Mucosa of descending colon (tissue), 3 donors: ENCODE data around the gene ISG15. TPM values are rescaled to one million over a fixed set of nuclear protein-coding genes. Genes with fewer than 3 reads are reported as not detected.

Source experiments
- ATAC-seq: fragments of 200-7000 bp; cut with Tn5 transposase; one replicate; pipeline ENCODE4 v1.9.1; 2020; ENCODE audit warnings: mild to moderate bottlenecking, moderate library complexity
- DNase-seq, 3 donors: peaks; one replicate each; pipeline ENCODE4 v3.0.0-alpha.2; 2020
- H3K36me3 ChIP-seq: fragments of 200-600 bp; one replicate; pipeline ENCODE4 v1.8.0; 2021; ENCODE audit warnings: low read depth, mild to moderate bottlenecking
- H3K4me1 ChIP-seq: fragments of 200-600 bp; one replicate; pipeline ENCODE4 v1.8.0; 2021; ENCODE audit warnings: low read depth, mild to moderate bottlenecking
- H3K4me3 ChIP-seq: fragments of 200-600 bp; one replicate; pipeline ENCODE4 v1.8.0; 2021; ENCODE audit warnings: mild to moderate bottlenecking
- H3K9me3 ChIP-seq: fragments of 200-600 bp; one replicate; pipeline ENCODE4 v1.8.0; 2021; ENCODE audit warnings: mild to moderate bottlenecking
- intact Hi-C, 2 donors: fragments of 100-400 bp; cut with DNase I in 1 of 2; cut with micrococcal nuclease in 1 of 2; formaldehyde crosslinking; loops; one replicate each; pipeline versions ENCODE4 v1.11.0 to v1.11.1; 2022; cut with DNase I, micrococcal nuclease
- total RNA-seq, 3 donors: library from RNA; stranded (reverse); fragmentation: NEBNext Ultra II Directional in 2 of 3; extraction: Animal tissue kit (Norgen Biotek cat#: 25700) in 2 of 3; gene quantifications; one replicate each; pipeline versions ENCODE4 v1.2.1 to v1.2.4, GENCODE V29; 2021 to 2023
- TF ChIP-seq, protein P1 (sequence below): fragments of 200-600 bp; IDR thresholded peaks from one replicate; pipeline ENCODE4 v1.8.0; 2022; ENCODE audit warnings: antibody characterized with exemption, mild to moderate bottlenecking
- donor health status: DM: no; HTN: no; CAD: no; lungs with moderate emphysema.
- donor health status: DM: no; HTN: no; CAD: no.
- donor health status: DM: no; HTN: yes; CAD: no.

Gene ISG15
- total RNA-seq, 3 donors from 2014 or later: 37.5 to 41.7 (median 38.7) TPM

DNA sequence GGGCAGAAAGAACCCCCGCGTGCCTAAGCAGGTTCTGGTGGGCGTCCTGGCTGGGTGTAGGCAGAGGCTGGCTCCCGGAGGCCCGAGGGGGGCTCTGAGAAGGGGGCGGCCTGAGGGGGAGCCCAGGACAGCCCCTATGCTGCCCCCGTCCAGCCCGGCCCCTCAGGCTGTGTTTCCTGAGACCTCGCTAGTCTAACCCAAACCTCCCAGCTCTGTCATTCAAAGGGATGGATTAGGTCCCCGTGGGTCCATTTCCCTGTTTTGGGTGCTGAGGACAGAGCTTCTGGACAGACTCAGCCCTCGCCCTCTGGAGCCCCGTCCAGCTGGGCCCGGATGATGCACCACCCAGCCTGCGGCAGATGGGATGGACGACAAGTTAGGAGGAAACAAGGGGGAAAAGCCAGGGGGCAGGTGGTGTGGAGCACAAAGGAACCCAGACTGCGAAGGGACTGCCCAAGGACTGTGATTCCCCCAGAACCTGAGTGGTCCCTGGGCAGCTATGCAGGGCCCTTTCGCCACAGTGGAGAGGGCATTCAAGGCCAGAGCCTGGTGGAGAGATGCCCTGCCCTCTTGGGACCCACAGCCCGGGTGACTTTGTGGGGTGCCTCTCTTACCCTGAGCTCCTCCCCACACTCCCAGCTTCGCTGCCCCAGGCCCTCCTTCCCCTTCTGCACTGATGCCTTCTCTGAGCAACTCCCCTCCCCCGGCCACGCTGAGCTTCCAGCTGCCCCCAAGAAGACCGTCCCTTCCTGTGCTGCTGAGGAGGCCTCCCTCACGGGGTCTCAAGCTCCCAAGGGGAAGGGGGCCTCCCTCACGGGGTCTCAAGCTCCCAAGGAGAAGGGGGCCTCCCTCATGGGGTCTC is 16.2 kb upstream of the ISG15 start:
- Histone ChIP-seq H3K4me3 (no peak overlapping the region), H3K4me1 (peaks cover 27% of the 10 kb centered on the region), H3K36me3 (no peaks in the 10 kb centered on the region), H3K9me3 (peaks cover 2% of the 10 kb centered on the region)
- intact Hi-C loops: no loop called here
- DNase-seq (peak in 2 of 3 donors; percentile 25 to 48), ATAC-seq (no peak)
- TF ChIP-seq, protein P1, sequence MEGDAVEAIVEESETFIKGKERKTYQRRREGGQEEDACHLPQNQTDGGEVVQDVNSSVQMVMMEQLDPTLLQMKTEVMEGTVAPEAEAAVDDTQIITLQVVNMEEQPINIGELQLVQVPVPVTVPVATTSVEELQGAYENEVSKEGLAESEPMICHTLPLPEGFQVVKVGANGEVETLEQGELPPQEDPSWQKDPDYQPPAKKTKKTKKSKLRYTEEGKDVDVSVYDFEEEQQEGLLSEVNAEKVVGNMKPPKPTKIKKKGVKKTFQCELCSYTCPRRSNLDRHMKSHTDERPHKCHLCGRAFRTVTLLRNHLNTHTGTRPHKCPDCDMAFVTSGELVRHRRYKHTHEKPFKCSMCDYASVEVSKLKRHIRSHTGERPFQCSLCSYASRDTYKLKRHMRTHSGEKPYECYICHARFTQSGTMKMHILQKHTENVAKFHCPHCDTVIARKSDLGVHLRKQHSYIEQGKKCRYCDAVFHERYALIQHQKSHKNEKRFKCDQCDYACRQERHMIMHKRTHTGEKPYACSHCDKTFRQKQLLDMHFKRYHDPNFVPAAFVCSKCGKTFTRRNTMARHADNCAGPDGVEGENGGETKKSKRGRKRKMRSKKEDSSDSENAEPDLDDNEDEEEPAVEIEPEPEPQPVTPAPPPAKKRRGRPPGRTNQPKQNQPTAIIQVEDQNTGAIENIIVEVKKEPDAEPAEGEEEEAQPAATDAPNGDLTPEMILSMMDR: no peak

GRCh38 chr1:997713-997992 is 15.6 kb upstream of the ISG15 start:
- intact Hi-C loops: no loop called here
- TF ChIP-seq, protein P1: no peak
- peaks cover 27% of the 10 kb centered on the region for H3K4me1 ChIP-seq
- no peaks in the 10 kb centered on the region for H3K36me3 ChIP-seq
- H3K4me3 ChIP-seq: no peak overlapping the region
- ATAC-seq (no peak), DNase-seq (peak in 1 of 3 donors; percentile 33)
- no peaks in the 10 kb centered on the region for H3K9me3 ChIP-seq

DNA sequence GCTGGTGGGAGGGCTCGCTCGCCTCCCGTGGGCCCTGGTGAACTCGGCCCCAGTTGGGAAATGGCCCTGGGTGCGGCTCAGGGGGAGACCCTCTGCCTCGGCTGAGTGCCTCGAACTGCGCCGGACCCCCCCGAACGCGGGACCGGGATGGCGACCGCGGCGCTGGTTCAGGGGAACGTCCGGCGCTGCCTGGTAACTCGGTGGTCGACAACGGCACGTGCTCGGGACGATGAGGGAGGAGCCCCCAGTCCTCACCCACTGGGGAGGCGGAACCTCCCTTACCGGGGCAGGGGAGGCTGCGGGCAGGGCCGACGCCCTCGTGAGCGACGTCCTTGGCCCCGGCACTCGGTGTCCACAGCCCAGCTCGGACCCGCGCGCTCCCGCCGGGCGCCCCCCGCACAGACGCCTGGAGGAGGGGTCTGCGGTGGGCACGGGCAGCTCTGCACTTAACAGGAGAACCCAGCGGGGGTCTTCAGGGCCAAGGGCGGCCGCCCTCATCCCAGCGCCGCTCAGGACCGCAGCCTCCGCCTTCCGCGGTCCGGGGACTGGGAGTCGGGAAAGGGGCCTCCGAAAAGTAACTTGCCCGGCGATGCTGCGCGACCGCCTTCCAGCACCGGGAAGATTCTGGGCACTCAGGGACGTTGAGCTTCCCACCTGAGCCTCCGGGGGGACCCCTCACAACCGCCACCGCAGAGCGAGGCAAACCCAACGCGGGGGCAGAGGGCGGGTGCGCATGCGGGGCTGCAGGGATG is 15.1 kb upstream of the ISG15 start:
- DNase-seq: peak in 2 of 3 donors; percentile 39 to 56
- no peaks in the 10 kb centered on the region for H3K9me3 ChIP-seq
- intact Hi-C loops: no loop called here
- no peak for ATAC-seq
- TF ChIP-seq, protein P1: no peak
- H3K36me3 ChIP-seq: no peaks in the 10 kb centered on the region
- no peak overlapping the region for H3K4me3 ChIP-seq
- peaks cover 27% of the 10 kb centered on the region for H3K4me1 ChIP-seq

GRCh38 chr1:998745-998994 is 14.6 kb upstream of the ISG15 start:
- Histone ChIP-seq H3K4me1 (peaks cover 27% of the 10 kb centered on the region), H3K9me3 (no peaks in the 10 kb centered on the region), H3K4me3 (no peak overlapping the region), H3K36me3 (no peaks in the 10 kb centered on the region)
- TF ChIP-seq, protein P1: no peak
- no peak for DNase-seq
- intact Hi-C loops: no loop called here
- ATAC-seq: no peak

DNA sequence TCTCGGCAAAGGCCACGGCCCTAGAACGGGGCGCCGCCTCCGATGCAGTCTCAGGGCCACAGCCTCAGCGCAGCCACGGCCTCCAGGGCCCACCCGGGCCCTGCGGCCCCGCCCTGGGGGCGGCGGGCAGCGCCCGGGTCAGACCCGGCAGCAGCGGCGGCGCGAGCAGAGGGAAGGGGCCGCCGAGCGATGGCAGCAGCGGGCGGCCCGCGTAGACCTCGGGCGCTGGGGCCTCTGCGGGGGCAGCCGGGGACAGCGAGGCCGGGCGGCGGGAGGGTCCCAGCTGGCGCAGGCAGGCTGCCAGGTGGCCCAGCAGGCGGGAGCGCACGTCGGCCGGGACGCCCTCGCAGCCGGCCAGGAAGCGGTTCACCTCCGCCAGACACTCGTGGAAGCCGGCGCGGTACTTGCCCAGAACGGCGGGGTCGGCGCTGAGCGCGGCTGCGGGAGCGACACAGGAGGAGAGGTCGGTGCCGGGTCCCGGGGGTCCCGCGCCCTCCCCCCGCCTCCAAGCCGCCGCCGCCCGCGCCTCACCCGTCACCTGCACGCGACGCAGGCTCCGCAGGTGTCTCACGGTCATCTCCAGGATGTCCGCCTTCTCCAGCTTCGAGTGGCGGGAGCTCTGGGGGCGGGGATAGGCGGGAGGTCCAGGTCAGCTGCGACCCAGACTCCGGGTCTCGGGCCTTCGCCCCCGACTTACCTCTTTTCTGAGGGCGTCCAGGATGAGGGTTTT is 14.1 kb upstream of the ISG15 start:
- no peaks in the 10 kb centered on the region for H3K36me3 ChIP-seq
- intact Hi-C loops: no loop called here
- peak; percentile 22 for ATAC-seq
- TF ChIP-seq, protein P1: no peak
- DNase-seq: peak; percentile 30 to 66 (median 65)
- H3K4me1 ChIP-seq: peaks cover 27% of the 10 kb centered on the region
- no peaks in the 10 kb centered on the region for H3K9me3 ChIP-seq
- peak overlapping the region; percentile 22 for H3K4me3 ChIP-seq
